Gastrocnemius medialis (tissue), 4 donors: Measurements from ENCODE around the gene ISG15.

ENCODE experiments used
- POLR2A ChIP-seq, 2 donors: fragments of 450-650 bp; IDR thresholded peaks; one replicate each; pipeline ENCODE4 v1.6.1; 2017; ENCODE audit warnings: antibody characterized with exemption in 2 of 2, mild to moderate bottlenecking in 2 of 2, moderate library complexity in 2 of 2
- TF ChIP-seq, protein P1 (sequence below), 5 experiments: fragments of 450-650 bp in 3 of 5; fragments of 200-600 bp in 2 of 5; sonication (generic) in 2 of 5; IDR thresholded peaks in 4 of 5; conservative IDR thresholded peaks in 1 of 5; 1 replicate in 4 of 5; 2 replicates in 1 of 5; pipeline ENCODE4 v1.5.1; 2016 to 2019; ENCODE audit warnings: antibody characterized with exemption in 5 of 5, mild to moderate bottlenecking in 3 of 5, moderate library complexity in 3 of 5

DNA sequence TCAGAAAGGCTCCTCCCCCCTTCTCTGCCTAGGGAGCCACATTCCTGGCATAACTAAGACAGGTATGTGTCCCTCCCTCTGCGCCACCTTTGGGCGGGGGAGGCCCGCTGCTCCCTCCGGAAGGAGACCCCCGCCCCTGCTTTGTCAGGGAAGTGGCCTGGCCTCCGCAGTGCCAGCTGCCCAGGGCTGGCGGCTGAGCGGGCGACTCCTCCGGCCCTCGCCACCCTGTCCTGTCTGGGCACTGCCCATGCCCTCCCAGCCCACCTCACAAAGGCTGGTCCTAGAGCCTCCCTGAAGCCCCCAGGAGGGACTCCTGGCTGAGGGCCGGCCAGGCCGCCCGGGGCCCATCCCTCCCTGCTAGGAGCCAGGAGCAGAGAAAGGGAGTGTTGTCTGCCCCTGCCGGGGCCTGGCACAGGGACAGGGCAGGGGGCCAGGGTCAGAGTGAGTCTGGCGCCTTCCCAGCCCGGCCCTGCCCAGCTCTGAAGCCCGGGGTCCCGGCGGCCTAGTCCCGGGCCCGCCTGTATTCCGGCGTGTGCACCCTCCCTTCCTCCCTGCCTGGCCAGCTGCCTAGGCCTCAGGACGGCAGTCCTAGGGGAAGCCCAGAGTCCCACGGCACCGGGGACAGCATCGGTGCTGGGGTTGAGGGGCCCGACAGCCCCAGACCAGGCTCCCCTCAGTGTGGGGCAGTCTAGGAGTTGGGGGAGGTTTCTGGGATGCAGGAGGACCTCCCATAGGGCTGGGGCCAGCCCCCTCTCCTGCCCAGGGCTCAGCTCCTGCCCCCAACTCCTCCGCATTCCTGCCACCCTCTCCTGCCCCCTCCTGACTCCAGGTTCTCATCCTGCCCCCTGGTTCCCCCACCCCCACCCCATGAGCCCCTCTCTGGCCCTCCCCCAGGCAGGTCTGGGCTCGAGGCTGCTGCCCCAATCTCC is 11.7 kb downstream of the ISG15 start:
- TF ChIP-seq, protein P1, sequence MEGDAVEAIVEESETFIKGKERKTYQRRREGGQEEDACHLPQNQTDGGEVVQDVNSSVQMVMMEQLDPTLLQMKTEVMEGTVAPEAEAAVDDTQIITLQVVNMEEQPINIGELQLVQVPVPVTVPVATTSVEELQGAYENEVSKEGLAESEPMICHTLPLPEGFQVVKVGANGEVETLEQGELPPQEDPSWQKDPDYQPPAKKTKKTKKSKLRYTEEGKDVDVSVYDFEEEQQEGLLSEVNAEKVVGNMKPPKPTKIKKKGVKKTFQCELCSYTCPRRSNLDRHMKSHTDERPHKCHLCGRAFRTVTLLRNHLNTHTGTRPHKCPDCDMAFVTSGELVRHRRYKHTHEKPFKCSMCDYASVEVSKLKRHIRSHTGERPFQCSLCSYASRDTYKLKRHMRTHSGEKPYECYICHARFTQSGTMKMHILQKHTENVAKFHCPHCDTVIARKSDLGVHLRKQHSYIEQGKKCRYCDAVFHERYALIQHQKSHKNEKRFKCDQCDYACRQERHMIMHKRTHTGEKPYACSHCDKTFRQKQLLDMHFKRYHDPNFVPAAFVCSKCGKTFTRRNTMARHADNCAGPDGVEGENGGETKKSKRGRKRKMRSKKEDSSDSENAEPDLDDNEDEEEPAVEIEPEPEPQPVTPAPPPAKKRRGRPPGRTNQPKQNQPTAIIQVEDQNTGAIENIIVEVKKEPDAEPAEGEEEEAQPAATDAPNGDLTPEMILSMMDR (IDR thresholded peaks at IDR 0.05 in 4 of 5, conservative IDR thresholded peaks at IDR 0.05 in 1 of 5) = no peak
- no peak for TF ChIP-seq POLR2A (IDR thresholded peaks at IDR 0.05)
